Stimulated activated CD4-positive, alpha-beta T cell treated with anti-CD3 and anti-CD28 coated beads, Interleukin-4, amount 100 ng/mL, for 4 hours (primary cell): Measurements from ENCODE around the gene CTDNEP1.

Source experiments
- DNase-seq, 2 experiments: peaks; one replicate each; pipeline ENCODE4 v3.0.0-alpha.2; 2020

Gene CTDNEP1

DNA sequence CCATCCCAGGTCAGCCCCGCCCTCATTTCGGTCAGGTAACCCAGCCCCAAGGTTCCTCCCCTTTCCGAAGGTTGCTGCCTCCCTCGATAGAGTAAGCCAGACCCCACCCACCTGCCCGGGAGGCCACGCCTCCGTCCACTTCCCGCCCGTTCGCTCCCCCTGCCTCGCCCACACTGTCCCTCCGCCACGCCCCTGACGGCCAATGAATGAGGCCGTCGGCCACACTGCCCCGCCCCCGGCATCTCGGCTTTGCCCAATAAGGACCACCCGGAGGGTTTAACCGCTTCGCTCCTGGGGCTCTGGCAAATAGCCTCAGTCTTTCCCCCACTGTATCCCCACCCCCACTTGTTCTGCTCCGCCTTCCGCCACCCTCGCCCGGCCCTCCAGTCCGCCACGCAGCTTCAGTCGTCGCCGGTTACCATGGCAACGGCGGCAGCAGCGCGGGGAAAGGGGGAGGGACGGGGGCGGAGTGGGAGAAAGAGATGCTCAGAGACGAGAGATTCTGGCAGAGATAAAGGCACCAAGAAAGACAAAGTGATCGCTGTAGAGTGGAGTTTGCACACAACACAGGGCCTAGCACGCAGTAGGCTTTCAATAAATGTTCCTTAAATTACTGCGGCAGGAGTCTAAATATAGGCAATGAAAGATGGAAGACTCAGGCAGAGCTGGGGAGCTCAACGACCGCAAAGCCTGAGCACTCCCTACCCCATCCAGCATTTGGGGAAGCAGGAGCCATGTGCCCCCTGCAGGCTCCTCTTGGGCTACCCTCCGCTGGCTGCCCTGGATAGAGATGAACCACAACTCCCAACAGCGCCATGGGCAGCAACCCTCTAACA is 37.0 kb downstream of the CTDNEP1 start:
- peak; percentile 99 for DNase-seq

- DNase-seq: no peak
These were observed 37.6 kb downstream of the CTDNEP1 start for GRCh38 chr17:7213895-7214299.

DNA sequence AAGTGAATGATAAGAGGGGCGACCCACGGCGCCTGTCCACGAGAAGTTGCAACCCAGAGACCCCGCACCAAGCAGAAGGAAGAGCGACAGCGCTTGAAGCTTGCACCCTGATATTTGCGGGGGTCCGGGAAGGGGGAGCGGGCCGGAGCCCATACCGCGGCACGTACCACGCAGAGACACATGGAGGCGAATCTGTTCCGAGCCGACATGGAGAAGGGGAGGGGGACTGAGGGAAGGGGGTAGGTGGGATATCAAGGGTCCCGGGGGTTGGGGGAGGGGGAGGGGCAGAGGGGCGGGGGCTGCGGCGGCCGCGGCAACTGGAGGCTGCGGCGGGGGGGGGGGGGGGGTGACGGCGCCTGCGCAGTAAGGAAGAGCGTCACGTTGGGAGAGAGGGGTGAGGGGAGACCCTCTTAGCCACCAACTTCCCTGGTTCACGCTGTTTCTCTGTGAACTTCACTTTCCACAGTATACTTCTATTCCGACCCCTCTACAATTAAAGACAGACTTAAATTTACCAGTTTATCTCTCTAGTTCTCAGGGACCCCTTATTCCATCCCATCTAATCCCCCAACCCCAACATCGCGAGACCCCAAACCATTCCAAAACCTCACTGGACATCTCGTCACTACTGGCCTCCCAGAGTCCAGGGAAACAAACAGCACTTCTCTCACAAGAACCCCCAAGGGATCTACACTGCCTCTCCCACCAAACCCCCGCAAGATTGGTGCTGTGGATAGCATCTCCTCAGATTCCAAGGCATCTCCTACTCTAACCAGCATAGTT is 39.9 kb downstream of the CTDNEP1 start:
- DNase-seq: no peak

DNA sequence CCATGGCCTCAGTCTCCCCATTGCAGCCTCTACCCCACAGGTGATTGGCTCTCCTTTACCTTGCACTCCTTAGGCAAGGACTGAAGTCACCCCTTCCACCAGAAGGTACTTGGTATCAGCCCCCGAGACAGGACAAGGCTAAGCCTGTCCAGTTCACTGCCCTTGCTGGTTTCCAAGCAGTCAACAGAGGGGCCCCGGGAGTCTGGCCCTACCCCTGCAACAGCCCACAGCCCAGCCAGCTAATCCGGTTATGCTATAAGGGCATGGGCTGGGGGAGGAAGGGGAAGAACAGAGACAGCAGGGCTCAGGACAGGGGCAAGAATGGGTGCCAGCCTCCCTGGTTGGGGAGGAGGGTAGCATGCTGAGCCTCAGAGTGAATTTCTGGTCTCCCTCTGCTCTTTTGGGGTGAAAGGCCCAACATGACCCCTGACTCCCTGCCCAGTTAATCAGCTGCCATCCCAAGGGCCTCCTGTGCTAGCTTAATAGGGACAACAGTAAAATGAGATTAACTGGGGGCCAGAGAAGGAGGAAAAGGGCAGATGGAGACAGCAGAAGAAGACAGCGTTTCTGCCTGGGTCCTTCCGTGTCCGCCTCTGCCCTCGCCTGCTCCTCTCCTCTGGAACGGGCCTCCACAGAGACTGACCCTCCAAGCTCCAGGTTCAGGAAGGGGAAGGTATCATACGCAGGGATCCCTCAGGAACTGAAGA is 42.6 kb downstream of the CTDNEP1 start:
- DNase-seq: no peak

- DNase-seq: no peak
These were observed 43.4 kb downstream of the CTDNEP1 start for GRCh38 chr17:7208027-7208571.

DNA sequence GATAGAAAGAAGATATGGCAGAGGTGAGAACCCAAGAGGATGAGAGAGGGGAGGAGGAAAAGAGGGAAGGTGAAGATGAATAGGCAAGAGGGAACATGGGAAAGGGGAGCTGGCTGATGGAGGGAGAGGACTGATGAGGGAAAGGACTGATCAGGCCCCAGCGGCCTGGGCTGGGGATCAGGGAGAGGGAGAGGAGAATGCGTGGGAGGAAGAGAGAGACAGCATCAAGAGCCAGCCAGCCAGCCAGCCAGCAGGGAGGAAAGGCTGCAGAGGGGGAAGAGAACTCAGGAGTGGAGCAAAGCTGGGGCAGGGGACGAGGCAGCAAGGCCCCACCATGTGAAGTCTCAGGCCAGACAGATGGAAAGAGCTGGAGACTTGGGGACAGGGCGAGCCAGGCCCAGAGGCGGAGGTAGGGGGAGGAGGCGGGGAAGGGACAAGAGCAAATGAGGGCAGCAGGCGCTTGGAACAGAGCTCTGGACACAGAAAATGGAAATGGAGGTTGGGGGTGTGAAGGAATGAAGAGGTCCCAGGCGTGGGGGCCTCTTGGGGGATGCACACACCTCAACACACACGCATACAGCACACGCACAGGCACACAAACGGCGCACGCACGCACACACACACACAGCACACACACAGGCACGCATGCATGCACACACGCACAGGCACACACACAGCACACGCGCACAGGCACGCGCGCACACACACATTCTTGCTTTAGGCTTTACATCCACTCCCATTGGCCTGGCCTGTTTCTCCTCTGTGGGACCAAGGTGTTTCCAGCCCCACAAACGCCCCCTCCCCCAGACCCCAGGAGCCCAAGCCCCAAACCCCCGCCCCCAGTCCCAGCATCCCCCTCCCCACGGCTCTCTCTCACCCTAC is 44.2 kb downstream of the CTDNEP1 start:
- no peak for DNase-seq

- no peak for DNase-seq
These were observed 46.0 kb downstream of the CTDNEP1 start for GRCh38 chr17:7205561-7205960.

- DNase-seq: peak; percentile 86 to 90
These were observed 46.6 kb downstream of the CTDNEP1 start for GRCh38 chr17:7204828-7205461.

DNA sequence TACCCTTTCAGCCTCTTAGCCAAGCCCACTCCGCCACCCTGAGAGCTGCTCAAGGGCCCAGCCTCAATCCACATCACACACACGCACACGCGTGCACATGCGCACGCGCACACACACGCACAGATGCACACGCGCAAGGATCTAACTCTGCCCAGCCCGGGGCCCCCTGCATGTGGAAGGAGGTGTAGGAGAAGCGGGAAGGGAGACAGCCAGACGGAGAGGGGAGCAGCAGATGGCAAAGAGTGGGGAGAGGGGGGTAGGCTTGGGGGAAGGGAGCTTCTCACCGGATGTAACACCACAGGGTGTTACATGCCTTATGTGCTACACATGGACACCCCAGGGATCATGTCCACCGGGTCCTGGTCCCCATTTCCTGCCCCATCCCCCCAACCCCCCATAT is 47.2 kb downstream of the CTDNEP1 start:
- no peak for DNase-seq

DNA sequence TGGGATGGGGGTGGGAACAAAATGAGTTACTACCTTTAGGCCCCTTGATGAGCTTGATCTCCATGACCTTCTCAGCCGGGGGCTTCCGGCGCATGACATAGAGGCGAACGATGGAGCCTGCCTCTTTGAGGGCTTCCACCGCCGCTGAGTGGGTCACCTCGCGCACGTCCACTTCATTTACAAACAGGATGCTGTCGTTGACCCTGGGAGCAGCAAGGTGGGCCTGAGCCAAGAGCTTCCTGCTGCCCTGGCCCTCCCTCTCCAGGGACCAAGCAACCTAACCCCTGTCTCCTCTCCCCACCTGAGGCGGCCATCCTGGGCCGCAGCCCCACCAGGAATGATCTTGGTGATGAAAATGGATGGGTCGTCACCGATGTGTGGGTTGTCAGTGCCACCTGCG is 48.1 kb downstream of the CTDNEP1 start:
- no peak for DNase-seq

DNA sequence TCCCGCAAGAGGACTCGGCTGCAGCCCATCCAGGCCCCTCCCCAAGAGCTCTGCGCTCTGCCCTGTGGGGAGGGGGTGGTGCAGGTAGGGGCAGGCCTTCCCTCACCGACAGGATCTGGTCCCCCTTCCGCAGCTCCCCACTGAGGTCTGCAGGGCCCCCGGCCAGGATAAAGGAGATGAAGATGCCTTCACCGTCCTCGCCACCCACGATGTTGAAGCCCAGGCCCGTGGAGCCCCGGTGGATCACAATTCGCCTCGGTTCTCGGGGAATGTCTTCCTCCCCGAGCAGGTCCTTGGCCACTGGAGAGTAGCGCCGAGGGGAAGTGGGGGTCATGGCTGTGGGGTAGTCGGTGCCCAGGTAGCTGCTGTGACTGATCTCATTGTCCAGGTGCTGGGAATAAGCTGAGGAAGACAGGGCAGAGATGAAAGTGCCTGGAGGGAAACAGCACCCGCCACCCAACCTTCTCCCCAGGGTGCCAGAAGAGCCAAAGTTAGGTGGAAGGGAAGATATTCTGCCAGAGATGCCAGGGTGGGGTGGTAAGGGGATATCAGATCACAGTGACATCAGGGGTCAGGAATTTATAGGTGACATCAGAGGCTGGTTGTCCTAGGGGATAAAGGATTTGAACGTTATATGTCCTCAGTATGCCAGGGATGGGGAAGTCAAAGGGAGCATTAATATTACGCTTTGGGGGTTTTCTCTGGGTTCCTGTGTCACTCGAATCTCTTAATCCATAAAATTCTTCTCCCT is 54.7 kb downstream of the CTDNEP1 start:
- no peak for DNase-seq

DNA sequence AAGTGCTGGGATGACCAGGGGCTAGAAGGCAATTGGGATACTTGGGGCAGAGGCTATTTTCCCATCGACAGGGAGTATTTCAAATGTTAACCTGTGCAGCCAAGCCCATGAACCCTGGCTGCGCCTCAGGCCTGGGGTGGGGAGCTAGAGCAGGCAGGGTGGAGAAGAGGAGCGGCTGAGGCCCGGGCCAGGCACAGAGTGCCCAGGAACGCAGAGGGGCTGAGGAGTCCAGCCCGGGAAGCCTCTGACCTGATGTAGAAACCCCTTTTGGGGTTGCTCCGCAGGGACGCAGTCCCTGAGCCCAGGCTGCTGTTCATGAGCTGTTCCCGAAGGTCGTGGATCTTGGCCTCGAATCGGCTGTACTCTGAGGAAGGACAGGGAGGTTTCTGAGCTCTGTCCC is 55.6 kb downstream of the CTDNEP1 start:
- no peak for DNase-seq
